ENCODE data around the gene CPS1.

The CPS1 gene

GRCh38 chr2:210548031-210548430 is 8.4 kb upstream of the CPS1 start:
- DNase-seq, result no peak

GRCh38 chr2:210548878-210549384 is 7.5 kb upstream of the CPS1 start:
- no peak for DNase-seq

GRCh38 chr2:210551001-210551400 is 5.4 kb upstream of the CPS1 start:
- DNase-seq, result no peak

- DNase-seq, result no peak
These were observed 3.0 kb upstream of the CPS1 start for GRCh38 chr2:210553373-210553772.

GRCh38 chr2:210555555-210555954 is 844 bp upstream of the CPS1 start:
- DNase-seq, result no peak

DNA sequence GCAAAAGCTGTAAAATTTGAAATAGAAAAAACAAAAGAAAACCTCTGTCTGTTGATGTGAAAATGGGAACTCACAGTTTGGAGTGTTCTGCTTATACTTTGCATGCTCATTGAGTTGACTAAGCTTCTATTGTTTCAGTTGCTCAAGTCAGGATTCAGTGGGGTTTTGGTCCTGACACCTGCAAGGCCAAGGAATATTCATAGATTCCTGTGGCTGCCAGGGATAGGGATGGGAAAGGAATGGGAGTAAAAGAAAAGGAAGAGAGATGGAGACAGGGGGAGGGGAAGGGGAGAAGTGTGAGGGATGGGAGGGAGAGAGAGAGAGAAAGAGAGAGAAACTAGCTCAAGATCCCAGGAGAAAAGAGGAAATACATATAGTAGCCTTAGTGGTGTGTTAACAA is 1.3 kb downstream of the CPS1 start:
- DNase-seq, result no peak

GRCh38 chr2:210558708-210559107 is 2.3 kb downstream of the CPS1 start:
- DNase-seq, result no peak

DNA sequence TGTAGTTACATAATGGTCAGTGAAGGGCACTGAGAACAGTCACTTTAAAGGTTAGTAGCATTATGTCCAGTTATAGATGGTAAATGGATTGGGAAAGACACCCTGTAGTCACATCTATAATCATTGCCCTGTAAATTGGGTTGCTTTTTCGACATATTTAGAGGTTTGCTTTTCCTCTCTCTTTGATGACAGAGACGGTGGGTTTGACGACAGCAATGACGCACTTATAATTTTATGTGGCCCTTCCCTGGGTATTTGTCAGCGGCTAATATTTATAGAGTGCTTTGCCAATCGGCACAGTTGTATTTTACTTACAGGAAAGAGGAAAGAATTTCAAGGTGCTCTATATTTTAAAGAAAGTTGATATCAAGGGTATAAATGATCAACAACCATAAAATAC is 2.8 kb downstream of the CPS1 start:
- DNase-seq, result no peak

DNA sequence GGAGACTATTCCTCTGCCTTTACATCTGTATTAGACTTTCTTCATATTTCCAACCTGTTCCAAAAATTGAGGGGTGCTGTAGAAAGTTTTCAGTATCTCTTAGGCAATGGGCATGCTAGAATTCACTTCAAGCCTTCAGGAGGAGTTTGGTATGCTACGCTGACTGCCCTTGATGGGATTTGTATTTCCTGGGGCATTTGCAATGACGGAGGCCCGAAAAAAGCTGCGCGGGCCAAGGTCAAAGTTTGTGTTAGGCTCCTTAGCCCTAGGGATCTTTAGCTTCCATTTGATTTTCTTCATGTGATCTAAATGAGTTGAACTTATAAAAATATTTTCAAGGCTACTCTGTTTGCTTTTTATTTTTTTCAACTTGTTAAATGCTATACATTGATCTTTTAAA is 5.1 kb downstream of the CPS1 start:
- DNase-seq, result no peak

GRCh38 chr2:210562091-210562490 is 5.7 kb downstream of the CPS1 start:
- DNase-seq, result no peak

DNA sequence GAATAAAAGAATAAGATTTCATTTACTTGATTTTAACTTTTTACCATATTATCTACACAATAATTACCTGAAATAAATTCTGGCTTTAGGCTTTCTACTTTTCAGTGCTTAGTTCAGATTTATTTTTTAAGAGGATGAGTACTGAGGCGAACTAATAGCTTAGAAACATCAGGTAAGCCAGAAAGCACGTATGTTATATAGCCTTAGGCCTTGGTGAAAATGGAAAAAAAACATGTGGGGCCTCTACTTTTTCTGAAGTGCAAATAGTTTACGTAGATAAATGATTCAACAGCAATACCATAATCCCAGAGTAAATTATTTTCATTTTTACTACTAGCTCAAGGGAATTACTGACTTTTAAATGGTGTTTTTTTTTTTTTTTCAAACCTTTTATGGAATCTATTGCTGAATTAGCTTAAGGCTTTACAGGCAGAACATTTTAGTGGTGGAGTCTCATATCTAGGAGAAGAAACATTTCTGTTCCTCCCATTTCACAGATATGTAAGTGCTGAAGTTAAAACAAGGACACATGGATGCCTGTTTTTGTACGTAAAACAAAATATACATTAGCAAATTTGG is 6.2 kb downstream of the CPS1 start:
- no peak for DNase-seq

GRCh38 chr2:210567279-210567678 is 10.9 kb downstream of the CPS1 start:
- DNase-seq, result no peak

- no peak for DNase-seq
These were observed 11.7 kb downstream of the CPS1 start for GRCh38 chr2:210568108-210568507.

DNA sequence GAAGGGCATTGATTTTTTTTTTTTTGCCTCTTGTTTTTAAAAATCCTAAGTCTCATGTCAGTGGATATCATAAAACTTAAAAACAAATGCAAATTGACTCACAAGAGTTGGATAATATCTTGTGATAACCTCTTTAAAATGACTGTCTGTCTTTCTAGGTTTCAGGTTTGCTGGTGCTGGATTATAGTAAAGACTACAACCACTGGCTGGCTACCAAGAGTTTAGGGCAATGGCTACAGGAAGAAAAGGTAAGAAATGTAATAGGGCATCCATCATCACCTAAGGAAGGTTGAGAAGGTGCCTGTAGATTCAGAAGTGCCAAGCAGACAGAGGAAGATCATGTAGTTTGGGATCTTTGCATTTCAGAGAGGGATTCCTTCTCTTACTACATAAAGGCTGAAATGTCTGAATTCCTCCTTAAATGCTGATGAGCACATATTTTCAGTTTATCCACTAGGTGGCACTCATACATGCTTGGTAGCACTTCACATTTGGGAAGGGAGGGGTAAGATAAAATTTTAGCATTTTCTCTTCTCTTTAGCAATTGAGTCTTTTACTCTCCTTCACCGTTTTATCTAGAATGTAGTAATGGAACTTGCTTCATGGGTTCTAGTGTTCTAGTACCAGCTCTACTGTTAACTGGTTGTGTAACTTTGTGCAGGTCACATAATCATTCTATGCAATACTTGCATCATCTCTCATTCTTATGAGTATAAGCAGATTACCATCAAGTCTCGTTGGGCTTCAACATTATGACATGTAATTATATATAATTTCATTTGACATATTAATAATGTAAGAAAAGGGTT is 21.1 kb downstream of the CPS1 start:
- DNase-seq, result peak; percentile 16

DNA sequence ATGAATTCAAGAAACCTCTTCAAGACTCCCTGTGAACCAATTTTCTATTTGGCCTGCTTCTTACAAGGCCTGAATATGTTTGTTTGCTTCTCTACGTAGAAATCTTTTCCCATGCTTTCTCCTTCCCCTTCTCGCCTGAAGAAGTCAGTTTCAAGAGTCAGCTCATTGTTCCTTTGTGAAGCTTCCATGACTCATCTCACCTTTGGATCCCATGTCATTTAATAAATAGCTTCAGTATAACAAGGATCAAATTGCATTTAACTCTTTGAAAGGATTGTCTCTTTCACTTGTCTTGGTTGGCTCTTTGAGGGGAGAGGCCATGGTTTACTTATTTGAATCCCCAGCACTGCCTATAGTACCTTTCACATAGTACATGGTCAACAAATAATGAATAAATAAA is 28.4 kb downstream of the CPS1 start:
- DNase-seq, result no peak

DNA sequence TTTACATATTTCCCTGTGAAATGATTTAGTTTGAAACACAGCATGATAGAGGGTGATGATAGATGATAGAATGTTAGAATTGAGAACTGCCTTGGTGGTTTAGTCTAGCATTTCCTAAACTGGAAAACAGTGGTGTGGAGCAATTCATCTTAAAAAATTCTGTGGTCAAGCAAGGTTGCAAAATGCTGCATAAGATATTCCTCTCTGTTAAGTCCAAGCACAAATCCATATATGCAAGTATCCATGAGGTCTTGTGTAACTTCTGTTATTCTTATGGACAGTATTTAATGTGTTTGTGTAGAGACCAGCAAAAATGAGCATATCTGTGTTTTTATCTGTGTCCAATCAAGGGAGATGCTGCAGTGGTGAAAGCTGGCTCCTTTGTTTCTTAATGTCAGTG is 30.0 kb downstream of the CPS1 start:
- no peak for DNase-seq

DNA sequence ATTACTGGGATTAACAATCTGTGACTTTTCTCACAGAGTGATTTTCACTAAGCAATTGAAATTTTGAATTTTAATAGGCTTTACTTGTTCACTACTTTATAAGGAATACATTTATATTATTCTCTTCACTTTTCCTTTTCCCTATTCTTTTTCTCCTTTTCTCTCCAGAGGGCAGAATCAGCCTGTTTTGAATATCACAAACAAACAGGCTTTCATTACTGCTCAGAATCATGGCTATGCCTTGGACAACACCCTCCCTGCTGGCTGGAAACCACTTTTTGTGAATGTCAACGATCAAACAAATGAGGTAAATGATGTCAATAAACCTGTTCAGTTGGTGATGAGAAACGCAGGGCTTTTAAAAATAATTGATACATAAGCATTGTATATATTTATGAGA is 35.3 kb downstream of the CPS1 start:
- DNase-seq, result no peak

- DNase-seq, result no peak
These were observed 36.3 kb downstream of the CPS1 start for GRCh38 chr2:210592726-210593125.

DNA sequence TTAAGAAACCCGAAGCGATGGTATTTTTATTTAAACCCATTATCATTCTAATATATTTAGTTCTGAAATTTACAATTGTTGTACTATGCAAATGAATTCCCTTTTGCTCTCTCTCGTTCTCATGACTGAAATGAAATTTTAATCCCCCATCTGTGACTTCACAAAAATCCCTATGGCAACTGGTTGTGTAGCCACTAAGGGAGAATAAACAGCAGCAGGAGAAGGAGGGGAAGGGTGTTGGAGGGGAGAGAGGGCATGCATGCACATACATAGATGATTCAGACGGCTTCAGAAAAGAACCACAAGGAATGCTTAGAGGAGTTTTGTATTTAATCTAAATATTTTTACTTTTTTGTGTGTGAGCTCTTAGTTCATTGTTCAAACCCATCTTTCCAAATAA is 36.8 kb downstream of the CPS1 start:
- DNase-seq, result no peak

DNA sequence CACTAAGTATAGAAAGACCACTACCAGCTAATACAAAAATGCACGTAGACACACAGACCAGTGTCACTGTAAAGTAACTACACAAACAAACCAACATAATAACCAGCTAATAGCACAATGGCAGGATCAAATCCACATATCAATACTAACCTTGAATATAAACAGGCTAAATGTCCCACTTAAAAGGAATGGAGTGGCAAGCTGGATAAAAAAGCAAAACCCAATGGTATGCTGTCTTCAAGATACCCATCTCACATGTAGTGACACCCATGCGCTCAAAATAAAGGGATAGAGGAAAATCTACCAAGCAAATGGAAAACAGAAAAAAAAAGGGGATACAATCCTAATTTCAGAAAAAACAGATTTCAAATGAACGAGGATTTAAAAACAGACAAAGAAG is 41.8 kb downstream of the CPS1 start:
- no peak for DNase-seq

DNA sequence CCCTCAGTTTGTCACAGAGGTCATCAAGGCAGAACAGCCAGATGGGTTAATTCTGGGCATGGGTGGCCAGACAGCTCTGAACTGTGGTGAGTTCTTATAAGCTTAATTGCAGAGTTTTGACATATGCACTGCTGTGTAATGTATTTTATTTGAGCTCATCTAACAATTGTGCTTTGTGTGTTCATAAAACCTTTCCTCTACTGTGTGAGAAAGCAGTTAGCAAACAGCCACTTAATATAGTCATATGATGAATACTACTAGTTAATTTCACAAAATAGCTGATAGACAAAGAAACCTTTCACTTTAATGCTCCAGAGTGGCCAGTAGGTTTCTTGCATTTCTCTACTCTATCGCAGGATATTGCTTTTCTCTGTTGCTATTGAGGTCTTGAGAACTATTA is 43.1 kb downstream of the CPS1 start:
- no peak for DNase-seq

- DNase-seq, result no peak
These were observed 48.3 kb downstream of the CPS1 start for GRCh38 chr2:210604666-210605065.

GRCh38 chr2:210606001-210606400 is 49.6 kb downstream of the CPS1 start:
- DNase-seq, result no peak

DNA sequence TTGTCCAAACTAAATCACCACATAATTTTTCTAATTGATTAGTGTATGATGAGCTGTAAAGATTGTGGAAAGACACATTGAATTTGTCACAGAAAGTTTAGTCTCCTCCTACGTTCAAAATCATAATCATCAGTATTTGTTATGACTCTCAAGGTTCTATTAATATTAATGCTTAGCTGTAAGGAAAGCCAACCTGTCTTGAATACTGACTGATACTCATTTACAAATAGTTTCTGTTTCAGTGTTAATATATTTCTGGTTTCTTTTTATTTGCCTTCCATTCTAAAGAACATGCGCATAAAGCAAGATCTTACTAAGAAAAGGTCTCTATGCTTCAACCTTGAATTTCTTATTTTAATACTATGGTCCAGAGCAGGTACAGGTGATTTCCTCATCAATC is 55.1 kb downstream of the CPS1 start:
- DNase-seq, result no peak

DNA sequence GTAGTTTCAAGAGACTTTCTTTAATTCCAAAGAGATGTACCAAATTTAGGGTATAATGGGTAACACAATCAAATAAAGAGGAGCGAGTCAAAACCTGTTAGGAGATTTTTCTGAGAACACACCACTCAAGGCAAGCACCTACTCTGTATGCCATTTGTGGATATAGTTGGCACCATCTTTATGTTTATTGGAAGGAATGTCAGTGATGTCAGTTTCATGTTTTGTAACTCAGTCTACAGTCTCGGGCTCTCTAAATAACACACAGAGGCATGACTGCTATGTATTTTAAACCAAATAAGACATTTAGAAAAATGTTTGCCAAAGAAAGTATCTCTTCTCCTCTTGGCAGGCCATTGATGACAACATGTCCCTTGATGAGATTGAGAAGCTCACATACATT is 59.7 kb downstream of the CPS1 start:
- no peak for DNase-seq
